T1000 (cell line): ENCODE results near the gene DVL1.
A peak's percentile ranks its signal among the peaks of the same experiment; 100 is the strongest.

ENCODE experiments used
- DNase-seq: peaks from one replicate; lab custom pipeline; 2025; ENCODE audit warnings: mixed read lengths; lab: John Stamatoyannopoulos, UW

DVL1 gene

GRCh38 chr1:1356796-1357401 lies 7.7 kb upstream of the DVL1 start:
- no peak for DNase-seq

DNA sequence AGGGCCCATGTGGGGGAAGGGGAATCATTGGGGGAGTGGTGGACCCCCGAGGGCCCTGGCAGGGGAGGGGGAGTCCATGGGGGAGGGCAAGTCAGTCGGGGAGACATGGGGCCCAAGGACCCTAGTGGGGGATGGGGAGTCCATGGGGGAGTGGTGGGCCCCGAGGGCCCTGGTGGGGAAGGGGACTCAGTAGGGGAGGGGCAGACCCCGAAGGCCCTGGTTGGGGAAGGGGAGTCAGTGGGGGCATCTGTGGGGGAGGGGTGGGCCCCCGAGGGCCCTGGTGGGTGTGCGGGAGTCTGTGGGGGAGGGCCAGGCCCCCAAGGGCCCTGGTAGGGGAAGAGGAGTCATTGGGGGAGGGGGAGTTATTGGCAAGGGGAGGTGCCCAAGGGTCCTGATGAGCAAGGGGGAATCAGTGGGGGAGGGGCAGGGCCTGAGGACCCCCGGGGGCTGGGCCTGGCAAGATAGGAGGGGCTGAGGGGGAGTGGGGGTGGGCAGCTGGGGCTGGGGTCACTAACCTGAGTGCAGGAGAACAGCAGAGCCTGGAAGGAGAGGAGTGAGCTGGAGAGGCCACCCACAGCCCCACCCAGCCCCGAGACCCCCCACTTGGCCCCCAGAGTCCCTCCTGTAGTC lies 7.1 kb upstream of the DVL1 start:
- no peak for DNase-seq

GRCh38 chr1:1355416-1355815 lies 6.2 kb upstream of the DVL1 start:
- DNase-seq = no peak

DNA sequence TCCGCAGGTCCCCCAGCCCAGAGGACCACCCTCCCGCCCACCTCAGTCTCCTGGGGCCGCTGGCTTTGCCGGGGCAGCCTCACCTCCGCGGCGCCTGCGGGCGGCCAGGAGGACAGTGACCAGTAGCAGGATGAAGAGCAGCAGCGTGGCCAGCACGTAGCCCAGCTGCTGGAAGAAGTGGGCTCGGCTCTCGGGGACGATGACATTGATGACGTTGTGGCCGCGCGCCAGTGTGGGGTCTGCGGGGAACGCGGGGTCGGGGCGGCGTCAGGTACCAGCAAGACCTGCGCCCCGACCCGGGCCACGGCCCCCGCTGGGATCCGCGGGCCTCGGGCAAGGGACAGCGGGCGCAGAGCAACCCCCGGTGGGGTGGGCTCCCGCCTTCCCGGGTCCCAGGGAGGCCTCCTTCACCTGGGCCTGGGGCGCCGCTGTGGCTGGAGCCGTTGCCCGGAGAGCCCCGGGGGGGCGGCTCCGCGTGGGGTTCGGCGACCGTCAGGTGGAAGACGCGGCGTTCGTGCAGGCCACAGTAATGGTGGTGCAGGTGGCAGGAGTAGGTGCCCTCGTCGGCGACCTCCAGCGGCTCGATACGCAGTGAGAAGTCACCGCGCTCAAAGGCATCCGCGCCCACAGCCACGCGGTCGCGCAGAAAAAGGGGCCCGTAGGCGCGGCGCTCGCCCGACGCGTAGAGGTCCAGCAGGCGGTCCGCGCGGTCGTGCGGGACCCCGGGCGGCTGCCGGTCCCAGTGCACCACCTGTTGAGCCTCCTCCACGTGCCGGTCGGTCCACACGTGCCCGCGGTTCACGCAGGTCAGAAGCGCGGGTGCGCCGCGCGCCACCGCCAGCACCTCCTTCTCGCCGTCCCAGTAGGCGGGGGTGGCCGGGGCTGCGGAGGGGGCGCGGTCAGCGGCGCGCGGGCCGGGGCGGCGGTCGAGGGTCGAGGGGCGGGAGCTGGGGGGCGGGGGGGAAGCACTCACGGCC lies 5.3 kb upstream of the DVL1 start:
- no peak for DNase-seq

GRCh38 chr1:1353389-1354151 lies 4.4 kb upstream of the DVL1 start:
- DNase-seq = no peak

GRCh38 chr1:1352786-1353388 lies 3.7 kb upstream of the DVL1 start:
- no peak for DNase-seq

DNA sequence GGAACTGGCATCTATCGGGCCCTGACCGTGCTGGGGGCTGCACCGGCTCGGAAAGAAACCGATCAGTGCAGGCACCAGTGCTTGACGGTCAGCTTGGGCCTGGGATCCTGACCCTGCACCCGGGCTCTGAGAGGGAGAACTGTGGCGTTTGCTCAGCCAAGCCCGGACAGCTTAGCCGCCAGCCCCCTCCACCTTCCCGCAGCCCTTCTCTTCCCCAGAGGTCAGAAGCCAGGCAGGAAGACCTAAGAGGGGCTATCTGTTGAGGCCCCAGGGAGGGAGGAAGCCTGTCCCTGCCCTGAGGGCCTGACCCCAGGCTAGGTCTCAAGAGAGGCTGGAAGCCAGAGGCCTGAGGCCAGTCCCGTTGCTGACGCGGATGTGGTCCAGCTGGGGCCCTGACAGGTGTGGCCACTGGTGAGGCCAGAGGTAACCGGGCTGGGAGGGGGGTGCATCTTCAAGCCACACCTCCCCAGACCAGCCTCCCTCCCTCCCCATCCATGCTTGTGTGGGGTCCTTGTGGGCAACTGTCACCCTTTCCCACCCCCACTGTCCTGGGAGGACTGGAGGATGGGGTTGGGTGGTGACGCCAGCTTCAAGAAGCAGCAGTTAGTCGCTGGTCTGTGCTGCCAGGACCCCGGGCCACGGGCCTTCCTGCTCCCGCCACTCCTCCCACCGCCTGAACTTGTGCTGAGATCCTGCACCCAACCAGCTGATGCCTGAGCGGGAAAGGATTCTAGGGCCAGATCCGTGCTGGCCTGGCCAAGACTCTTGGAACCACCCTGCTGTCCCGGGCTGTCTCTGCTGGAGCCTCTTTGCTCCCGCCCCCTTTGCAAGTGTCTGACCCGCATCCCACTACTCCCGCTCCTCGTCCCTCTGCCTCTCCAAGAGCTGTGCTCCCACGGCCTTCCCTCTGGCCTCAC lies 2.6 kb upstream of the DVL1 start:
- no peak for DNase-seq

- no peak for DNase-seq
Observed at GRCh38 chr1:1348420-1349255, 580 bp downstream of the DVL1 start.

GRCh38 chr1:1347663-1348419 lies 1.4 kb downstream of the DVL1 start:
- peak; percentile 9 for DNase-seq

DNA sequence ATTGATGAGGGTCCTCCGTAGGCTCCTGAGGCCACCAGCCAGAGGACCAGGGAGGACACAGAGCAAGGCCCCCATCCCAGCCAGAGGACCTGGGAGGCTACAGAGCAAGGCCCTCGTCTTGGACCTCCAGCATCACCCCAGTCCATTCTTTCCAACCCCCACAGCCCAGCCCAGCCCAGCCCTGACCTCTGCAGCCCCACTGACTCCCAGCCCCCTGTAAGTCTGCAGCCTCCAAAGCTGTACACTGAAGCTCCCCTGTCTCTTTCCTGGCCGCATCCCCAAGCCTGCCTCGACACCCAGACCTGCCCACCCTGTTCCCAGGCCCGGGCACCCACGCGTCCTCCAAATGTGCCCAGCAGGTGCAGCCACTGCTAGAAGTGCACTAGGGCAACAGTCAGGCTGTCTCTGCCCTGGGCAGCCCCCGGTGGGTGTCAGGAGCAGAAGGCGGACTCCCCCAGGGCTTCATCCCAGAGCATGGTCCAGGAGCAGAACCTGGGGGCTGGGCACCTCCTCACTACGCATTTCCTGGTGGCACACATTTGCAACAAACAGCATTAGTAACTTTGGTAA lies 2.1 kb downstream of the DVL1 start:
- no peak for DNase-seq

- DNase-seq = no peak
Observed at GRCh38 chr1:1346501-1346890, 2.7 kb downstream of the DVL1 start.

DNA sequence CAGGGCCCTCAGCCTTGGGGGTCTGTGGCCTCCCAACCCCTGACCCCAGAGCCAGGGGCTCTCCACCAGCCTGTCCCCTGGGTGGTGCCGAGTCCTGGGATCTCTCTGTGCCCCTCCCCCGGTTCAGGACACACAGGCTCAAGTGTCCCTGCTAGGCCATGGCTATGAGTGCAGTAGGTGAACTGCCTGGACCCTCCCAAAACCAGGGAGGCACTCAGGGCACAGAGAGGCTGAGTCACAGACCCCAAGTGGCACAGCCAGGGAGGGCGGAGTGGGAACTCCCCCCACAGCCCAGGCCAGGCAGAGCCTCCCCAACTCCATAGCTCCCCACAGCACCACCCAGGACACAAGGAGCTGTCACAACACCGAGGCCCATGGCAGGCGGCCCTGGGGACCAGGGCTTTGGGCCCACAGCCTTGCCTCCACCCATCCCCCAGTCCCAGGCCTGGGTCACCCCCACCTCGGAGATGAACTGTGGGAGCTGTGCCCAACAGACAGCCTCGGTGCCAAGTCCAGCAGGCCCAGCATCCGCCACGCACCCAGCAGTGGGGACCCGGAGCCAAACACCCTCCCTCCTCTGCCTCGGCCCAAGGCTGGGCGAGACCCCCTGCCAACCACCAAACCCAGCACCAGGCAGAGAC lies 3.2 kb downstream of the DVL1 start:
- no peak for DNase-seq

DNA sequence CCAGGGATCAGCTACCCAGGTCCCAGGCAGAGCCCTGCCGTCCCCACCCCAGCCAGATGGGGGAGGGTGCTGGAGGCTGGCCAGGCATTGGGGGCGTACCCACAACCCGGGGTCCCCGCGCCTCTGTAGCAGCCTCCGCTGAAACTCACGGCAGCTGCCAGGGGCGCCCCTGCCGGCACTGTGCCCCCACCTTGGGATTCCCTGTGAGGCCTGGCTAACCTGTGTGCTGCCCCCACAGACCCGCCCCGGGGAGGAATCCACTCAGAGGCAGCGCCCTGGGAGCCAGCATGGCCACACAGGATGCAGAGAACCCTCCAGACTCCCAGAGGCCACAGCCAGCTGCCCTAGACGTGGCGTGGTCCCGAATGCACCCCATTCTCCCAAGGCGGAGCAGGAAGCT lies 3.8 kb downstream of the DVL1 start:
- DNase-seq = no peak

- DNase-seq = peak; percentile 58
Observed at GRCh38 chr1:1344655-1345361, 4.4 kb downstream of the DVL1 start.

DNA sequence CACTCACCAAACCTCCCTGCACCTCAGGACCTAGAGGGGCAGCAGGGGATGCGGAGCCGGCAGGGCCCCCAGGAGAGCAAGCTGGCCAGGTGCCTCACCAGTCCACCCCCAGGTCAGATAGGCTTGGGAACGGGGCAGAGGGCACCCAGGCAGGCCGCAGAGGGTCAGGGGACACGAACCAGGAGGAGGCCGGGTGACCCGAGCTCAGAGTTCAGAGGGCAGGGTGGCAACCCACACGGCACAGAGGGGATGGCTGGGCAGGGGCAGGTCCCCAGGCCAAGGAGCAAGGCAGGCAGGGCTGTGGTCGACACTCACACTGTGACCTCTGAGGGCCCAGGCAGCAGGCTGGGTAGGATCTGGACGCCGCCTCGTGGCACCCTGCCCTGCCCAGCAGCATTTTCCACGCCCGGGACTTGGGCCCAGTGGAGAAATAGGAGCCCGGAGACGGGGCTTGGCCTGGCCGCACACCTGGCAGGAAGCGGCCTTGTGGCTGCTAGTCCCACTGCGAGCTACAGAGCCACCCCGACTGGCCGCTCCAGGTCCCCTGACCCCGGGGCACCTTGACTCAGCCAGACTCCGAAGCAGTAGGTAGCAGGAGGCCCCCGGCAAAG lies 5.3 kb downstream of the DVL1 start:
- DNase-seq = no peak

DNA sequence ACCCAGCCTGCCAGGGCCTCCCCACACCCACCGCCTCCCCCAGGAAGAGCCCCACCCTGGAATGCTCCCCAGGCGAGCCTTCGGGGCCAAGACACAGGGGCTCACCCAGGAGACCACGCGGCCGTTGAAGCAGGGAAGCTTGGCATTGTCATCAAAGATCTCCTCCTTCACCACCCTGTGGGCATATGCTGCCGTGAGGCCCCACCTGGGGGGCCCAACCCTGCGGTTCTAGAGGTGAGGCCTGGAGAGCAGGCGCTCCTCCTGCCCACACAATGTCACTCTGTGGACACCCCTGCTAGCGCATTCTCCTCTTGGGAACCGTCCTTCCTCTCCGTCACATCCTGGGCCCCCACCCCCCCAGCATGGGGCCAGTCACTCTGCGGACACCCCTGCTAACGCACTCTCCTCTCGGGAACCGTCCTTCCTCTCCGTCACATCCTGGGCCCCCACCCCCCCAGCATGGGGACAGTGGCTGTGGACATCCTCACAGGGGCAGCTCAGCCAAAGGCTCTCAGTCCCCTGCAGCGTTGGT lies 6.6 kb downstream of the DVL1 start:
- no peak for DNase-seq

DNA sequence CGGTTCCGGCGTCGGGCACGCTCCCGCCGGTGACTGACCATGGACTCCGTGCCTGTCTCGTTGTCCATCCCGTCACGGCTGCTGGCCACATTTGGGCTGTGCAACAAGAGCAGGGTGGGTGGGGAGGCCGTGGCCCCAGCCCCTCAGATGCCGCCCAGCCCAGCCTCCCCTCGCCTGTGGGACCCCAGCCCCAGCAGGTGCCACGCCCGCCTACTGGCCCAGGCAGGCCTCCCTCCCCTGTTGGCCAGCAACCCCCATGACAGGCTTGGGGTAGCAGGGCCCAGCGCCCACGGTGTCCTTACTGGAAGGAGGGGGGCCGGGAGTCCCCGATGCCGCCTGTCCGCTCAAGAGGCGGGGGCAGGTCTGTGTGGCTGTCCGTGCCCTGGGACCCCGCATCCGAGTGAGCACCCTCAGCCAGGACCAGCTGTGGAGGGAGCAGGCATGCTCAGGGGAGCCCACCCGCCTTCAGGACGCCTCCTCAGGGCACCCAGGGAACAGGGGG lies 7.1 kb downstream of the DVL1 start:
- no peak for DNase-seq
